WTC11 (cell line): ENCODE measurements around the gene PCGF3. TPM values are rescaled to one million over a fixed set of nuclear protein-coding genes. Genes with fewer than 3 reads are reported as not detected.

Source experiments
- CREM ChIP-seq: sonication (generic); formaldehyde crosslinking; IDR thresholded peaks from 2 replicates; pipeline ENCODE4 v1.8.1; 2022; ENCODE audit warnings: mild to moderate bottlenecking, missing genetic modification reagents, moderate library complexity
- ELF4 ChIP-seq: sonication (generic); formaldehyde crosslinking; IDR thresholded peaks from 2 replicates; pipeline ENCODE4 v1.8.1; 2022; ENCODE audit warnings: low read depth, mild to moderate bottlenecking, moderate library complexity, missing genetic modification reagents
- EMX1 ChIP-seq: fragments of 250-450 bp; sonication (Bioruptor Pico); IDR thresholded peaks from 2 replicates; pipeline ENCODE4 v1.8.0; 2021; ENCODE audit warnings: mild to moderate bottlenecking
- ETV6 ChIP-seq: sonication (generic); formaldehyde crosslinking; IDR thresholded peaks from 2 replicates; pipeline ENCODE4 v1.8.1; 2022; ENCODE audit warnings: mild to moderate bottlenecking, missing genetic modification reagents
- NR3C1 ChIP-seq: sonication (generic); formaldehyde crosslinking; conservative IDR thresholded peaks from 2 replicates; pipeline ENCODE4 v1.8.1; 2023; ENCODE audit warnings: low read depth, mild to moderate bottlenecking, missing genetic modification reagents
- RORB ChIP-seq: fragments of 250-450 bp; sonication (Bioruptor Pico); IDR thresholded peaks from 2 replicates; pipeline ENCODE4 v1.9.0; 2021; ENCODE audit warnings: mild to moderate bottlenecking
- SOX15 ChIP-seq: fragments of 250-450 bp; sonication (Bioruptor Pico); IDR thresholded peaks from 2 replicates; pipeline ENCODE4 v1.9.0; 2021; ENCODE audit warnings: mild to moderate bottlenecking
- SP1 ChIP-seq: sonication (generic); formaldehyde crosslinking; conservative IDR thresholded peaks from 2 replicates; pipeline ENCODE4 v1.8.1; 2022; ENCODE audit warnings: missing genetic modification reagents
- TCF7 ChIP-seq: sonication (generic); formaldehyde crosslinking; IDR thresholded peaks from 2 replicates; pipeline ENCODE4 v1.8.0; 2022; ENCODE audit warnings: mild to moderate bottlenecking, low read depth, missing genetic modification reagents, moderate library complexity
- TP53 ChIP-seq: sonication (generic); formaldehyde crosslinking; IDR thresholded peaks from 2 replicates; pipeline ENCODE4 v1.8.1; 2023; ENCODE audit warnings: mild to moderate bottlenecking, missing genetic modification reagents
- ZNF263 ChIP-seq: sonication (generic); formaldehyde crosslinking; IDR thresholded peaks from 2 replicates; pipeline ENCODE4 v1.8.1; 2022; ENCODE audit warnings: low read depth, mild to moderate bottlenecking, moderate library complexity, missing genetic modification reagents
- ZNF423 ChIP-seq: fragments of 250-450 bp; sonication (Bioruptor Pico); IDR thresholded peaks from 2 replicates; pipeline ENCODE4 v2.1.2; 2022; ENCODE audit warnings: mild to moderate bottlenecking, moderate library complexity
- total RNA-seq: library from RNA; stranded (reverse); gene quantifications from 3 replicates; pipeline ENCODE4 v1.2.3, GENCODE V29; 2021
- TF ChIP-seq, protein P1 (sequence below): sonication (generic); formaldehyde crosslinking; IDR thresholded peaks from 2 replicates; pipeline ENCODE4 v1.8.0; 2022; ENCODE audit warnings: mild to moderate bottlenecking, missing genetic modification reagents
- TF ChIP-seq, protein P2 (sequence below): sonication (generic); formaldehyde crosslinking; IDR thresholded peaks from 2 replicates; pipeline ENCODE4 v1.8.1; 2023; ENCODE audit warnings: mild to moderate bottlenecking, missing genetic modification reagents, moderate library complexity
- TF ChIP-seq, protein P3 (sequence below): sonication (generic); formaldehyde crosslinking; IDR thresholded peaks from 2 replicates; pipeline ENCODE4 v1.8.1; 2023; ENCODE audit warnings: mild to moderate bottlenecking, missing genetic modification reagents, moderate library complexity
- TF ChIP-seq, protein P4 (sequence below): sonication (generic); formaldehyde crosslinking; IDR thresholded peaks from 2 replicates; pipeline ENCODE4 v1.8.0; 2023; ENCODE audit warnings: mild to moderate bottlenecking, missing genetic modification reagents
- TF ChIP-seq, protein P5 (sequence below): sonication (generic); formaldehyde crosslinking; IDR thresholded peaks from 2 replicates; pipeline ENCODE4 v1.8.0; 2023; ENCODE audit warnings: missing genetic modification reagents, mild to moderate bottlenecking, borderline replicate concordance
- TF ChIP-seq, protein P6 (sequence below): sonication (generic); formaldehyde crosslinking; IDR thresholded peaks from 2 replicates; pipeline ENCODE4 v1.8.1; 2022; ENCODE audit warnings: low read depth, mild to moderate bottlenecking, moderate library complexity, missing genetic modification reagents, borderline replicate concordance
- TF ChIP-seq, protein P7 (sequence below): fragments of 250-450 bp; sonication (Bioruptor Pico); IDR thresholded peaks from 2 replicates; pipeline ENCODE4 v1.9.0; 2021; ENCODE audit warnings: mild to moderate bottlenecking
- TF ChIP-seq, protein P8 (sequence below): sonication (generic); formaldehyde crosslinking; IDR thresholded peaks from 2 replicates; pipeline ENCODE4 v1.8.1; 2023; ENCODE audit warnings: mild to moderate bottlenecking, moderate library complexity, missing genetic modification reagents
- TF ChIP-seq, protein P9 (sequence below): sonication (generic); formaldehyde crosslinking; IDR thresholded peaks from 2 replicates; pipeline ENCODE4 v1.8.1; 2022; ENCODE audit warnings: mild to moderate bottlenecking, missing genetic modification reagents, moderate library complexity, borderline replicate concordance

Gene PCGF3
- total RNA-seq, 1 experiment from 2014 or later = 65.7 TPM

DNA sequence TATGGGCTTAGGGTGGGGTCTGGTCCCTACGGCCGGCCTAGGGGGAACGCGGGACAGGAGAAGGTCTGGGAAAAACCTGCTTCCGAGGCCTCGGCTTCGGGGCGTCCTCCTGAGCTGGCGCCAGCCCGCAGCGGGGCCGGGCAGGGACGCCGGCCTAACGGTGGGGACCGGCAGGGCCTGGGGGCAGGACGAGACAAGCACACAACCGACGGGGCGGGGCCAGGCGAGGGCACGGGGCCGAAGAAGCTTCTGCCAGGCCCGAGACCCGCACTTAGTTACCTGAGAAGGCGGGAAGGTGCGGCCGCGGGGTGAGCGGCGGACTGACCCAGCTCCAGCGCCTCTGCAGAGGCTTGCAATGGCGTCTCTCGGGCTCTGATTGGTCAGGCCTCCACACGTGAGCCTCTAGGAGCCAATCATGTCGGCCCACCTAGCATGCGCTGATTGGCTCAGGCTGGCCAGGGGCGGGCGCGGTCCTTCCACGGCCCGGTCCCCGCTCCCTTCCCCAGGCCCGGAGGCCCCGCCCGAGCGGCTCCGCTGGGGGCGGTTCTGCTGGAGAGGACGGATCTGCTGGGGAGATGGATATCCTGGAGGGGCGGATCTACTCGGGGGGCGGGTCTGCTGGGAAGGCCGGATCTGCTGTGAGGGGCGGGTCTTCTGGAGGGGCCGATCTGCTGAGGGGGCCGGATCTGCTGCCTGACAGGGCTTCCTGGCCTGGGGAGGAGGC, 76.0 kb downstream of the PCGF3 start (continued):
- TF ChIP-seq EMX1 (CRISPR knock-in tag) (no peak), SP1 (peak; percentile 88; the same call in 1 of the 2 replicates), RORB (CRISPR knock-in tag) (no peak), NR3C1 (CRISPR knock-in tag) (no peak), TP53 (CRISPR knock-in tag) (peak; percentile 63; the same call in 1 of the 2 replicates), SOX15 (CRISPR knock-in tag) (no peak), TCF7 (CRISPR knock-in tag) (no peak), CREM (CRISPR knock-in tag) (peak; percentile 61; the same call in 1 of the 2 replicates), ZNF263 (CRISPR knock-in tag) (no peak), ELF4 (CRISPR knock-in tag) (no peak), ZNF423 (CRISPR knock-in tag) (no peak), ETV6 (CRISPR knock-in tag) (no peak; the same call in 1 of the 2 replicates)
- TF ChIP-seq, protein P1, sequence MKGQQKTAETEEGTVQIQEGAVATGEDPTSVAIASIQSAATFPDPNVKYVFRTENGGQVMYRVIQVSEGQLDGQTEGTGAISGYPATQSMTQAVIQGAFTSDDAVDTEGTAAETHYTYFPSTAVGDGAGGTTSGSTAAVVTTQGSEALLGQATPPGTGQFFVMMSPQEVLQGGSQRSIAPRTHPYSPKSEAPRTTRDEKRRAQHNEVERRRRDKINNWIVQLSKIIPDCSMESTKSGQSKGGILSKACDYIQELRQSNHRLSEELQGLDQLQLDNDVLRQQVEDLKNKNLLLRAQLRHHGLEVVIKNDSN = peak; percentile 100
- TF ChIP-seq, protein P2, sequence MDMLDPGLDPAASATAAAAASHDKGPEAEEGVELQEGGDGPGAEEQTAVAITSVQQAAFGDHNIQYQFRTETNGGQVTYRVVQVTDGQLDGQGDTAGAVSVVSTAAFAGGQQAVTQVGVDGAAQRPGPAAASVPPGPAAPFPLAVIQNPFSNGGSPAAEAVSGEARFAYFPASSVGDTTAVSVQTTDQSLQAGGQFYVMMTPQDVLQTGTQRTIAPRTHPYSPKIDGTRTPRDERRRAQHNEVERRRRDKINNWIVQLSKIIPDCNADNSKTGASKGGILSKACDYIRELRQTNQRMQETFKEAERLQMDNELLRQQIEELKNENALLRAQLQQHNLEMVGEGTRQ = peak; percentile 100
- TF ChIP-seq, protein P3, sequence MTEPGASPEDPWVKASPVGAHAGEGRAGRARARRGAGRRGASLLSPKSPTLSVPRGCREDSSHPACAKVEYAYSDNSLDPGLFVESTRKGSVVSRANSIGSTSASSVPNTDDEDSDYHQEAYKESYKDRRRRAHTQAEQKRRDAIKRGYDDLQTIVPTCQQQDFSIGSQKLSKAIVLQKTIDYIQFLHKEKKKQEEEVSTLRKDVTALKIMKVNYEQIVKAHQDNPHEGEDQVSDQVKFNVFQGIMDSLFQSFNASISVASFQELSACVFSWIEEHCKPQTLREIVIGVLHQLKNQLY = no peak
- TF ChIP-seq, protein P4, sequence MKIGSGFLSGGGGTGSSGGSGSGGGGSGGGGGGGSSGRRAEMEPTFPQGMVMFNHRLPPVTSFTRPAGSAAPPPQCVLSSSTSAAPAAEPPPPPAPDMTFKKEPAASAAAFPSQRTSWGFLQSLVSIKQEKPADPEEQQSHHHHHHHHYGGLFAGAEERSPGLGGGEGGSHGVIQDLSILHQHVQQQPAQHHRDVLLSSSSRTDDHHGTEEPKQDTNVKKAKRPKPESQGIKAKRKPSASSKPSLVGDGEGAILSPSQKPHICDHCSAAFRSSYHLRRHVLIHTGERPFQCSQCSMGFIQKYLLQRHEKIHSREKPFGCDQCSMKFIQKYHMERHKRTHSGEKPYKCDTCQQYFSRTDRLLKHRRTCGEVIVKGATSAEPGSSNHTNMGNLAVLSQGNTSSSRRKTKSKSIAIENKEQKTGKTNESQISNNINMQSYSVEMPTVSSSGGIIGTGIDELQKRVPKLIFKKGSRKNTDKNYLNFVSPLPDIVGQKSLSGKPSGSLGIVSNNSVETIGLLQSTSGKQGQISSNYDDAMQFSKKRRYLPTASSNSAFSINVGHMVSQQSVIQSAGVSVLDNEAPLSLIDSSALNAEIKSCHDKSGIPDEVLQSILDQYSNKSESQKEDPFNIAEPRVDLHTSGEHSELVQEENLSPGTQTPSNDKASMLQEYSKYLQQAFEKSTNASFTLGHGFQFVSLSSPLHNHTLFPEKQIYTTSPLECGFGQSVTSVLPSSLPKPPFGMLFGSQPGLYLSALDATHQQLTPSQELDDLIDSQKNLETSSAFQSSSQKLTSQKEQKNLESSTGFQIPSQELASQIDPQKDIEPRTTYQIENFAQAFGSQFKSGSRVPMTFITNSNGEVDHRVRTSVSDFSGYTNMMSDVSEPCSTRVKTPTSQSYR (CRISPR knock-in tag) = no peak
- TF ChIP-seq, protein P5, sequence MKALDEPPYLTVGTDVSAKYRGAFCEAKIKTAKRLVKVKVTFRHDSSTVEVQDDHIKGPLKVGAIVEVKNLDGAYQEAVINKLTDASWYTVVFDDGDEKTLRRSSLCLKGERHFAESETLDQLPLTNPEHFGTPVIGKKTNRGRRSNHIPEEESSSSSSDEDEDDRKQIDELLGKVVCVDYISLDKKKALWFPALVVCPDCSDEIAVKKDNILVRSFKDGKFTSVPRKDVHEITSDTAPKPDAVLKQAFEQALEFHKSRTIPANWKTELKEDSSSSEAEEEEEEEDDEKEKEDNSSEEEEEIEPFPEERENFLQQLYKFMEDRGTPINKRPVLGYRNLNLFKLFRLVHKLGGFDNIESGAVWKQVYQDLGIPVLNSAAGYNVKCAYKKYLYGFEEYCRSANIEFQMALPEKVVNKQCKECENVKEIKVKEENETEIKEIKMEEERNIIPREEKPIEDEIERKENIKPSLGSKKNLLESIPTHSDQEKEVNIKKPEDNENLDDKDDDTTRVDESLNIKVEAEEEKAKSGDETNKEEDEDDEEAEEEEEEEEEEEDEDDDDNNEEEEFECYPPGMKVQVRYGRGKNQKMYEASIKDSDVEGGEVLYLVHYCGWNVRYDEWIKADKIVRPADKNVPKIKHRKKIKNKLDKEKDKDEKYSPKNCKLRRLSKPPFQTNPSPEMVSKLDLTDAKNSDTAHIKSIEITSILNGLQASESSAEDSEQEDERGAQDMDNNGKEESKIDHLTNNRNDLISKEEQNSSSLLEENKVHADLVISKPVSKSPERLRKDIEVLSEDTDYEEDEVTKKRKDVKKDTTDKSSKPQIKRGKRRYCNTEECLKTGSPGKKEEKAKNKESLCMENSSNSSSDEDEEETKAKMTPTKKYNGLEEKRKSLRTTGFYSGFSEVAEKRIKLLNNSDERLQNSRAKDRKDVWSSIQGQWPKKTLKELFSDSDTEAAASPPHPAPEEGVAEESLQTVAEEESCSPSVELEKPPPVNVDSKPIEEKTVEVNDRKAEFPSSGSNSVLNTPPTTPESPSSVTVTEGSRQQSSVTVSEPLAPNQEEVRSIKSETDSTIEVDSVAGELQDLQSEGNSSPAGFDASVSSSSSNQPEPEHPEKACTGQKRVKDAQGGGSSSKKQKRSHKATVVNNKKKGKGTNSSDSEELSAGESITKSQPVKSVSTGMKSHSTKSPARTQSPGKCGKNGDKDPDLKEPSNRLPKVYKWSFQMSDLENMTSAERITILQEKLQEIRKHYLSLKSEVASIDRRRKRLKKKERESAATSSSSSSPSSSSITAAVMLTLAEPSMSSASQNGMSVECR = 0 out of 2 replicates have a peak, but pooled peaks have one; percentile 28
- TF ChIP-seq, protein P6, sequence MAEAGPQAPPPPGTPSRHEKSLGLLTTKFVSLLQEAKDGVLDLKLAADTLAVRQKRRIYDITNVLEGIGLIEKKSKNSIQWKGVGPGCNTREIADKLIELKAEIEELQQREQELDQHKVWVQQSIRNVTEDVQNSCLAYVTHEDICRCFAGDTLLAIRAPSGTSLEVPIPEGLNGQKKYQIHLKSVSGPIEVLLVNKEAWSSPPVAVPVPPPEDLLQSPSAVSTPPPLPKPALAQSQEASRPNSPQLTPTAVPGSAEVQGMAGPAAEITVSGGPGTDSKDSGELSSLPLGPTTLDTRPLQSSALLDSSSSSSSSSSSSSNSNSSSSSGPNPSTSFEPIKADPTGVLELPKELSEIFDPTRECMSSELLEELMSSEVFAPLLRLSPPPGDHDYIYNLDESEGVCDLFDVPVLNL (CRISPR knock-in tag) = no peak
- TF ChIP-seq, protein P7, sequence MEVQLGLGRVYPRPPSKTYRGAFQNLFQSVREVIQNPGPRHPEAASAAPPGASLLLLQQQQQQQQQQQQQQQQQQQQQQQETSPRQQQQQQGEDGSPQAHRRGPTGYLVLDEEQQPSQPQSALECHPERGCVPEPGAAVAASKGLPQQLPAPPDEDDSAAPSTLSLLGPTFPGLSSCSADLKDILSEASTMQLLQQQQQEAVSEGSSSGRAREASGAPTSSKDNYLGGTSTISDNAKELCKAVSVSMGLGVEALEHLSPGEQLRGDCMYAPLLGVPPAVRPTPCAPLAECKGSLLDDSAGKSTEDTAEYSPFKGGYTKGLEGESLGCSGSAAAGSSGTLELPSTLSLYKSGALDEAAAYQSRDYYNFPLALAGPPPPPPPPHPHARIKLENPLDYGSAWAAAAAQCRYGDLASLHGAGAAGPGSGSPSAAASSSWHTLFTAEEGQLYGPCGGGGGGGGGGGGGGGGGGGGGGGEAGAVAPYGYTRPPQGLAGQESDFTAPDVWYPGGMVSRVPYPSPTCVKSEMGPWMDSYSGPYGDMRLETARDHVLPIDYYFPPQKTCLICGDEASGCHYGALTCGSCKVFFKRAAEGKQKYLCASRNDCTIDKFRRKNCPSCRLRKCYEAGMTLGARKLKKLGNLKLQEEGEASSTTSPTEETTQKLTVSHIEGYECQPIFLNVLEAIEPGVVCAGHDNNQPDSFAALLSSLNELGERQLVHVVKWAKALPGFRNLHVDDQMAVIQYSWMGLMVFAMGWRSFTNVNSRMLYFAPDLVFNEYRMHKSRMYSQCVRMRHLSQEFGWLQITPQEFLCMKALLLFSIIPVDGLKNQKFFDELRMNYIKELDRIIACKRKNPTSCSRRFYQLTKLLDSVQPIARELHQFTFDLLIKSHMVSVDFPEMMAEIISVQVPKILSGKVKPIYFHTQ (CRISPR knock-in tag) = no peak
- TF ChIP-seq, protein P8, sequence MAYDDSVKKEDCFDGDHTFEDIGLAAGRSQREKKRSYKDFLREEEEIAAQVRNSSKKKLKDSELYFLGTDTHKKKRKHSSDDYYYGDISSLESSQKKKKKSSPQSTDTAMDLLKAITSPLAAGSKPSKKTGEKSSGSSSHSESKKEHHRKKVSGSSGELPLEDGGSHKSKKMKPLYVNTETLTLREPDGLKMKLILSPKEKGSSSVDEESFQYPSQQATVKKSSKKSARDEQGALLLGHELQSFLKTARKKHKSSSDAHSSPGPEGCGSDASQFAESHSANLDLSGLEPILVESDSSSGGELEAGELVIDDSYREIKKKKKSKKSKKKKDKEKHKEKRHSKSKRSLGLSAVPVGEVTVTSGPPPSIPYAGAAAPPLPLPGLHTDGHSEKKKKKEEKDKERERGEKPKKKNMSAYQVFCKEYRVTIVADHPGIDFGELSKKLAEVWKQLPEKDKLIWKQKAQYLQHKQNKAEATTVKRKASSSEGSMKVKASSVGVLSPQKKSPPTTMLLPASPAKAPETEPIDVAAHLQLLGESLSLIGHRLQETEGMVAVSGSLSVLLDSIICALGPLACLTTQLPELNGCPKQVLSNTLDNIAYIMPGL (CRISPR knock-in tag) = 0 out of 2 replicates have a peak, but pooled peaks have one; percentile 39
- TF ChIP-seq, protein P9, sequence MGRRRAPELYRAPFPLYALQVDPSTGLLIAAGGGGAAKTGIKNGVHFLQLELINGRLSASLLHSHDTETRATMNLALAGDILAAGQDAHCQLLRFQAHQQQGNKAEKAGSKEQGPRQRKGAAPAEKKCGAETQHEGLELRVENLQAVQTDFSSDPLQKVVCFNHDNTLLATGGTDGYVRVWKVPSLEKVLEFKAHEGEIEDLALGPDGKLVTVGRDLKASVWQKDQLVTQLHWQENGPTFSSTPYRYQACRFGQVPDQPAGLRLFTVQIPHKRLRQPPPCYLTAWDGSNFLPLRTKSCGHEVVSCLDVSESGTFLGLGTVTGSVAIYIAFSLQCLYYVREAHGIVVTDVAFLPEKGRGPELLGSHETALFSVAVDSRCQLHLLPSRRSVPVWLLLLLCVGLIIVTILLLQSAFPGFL (CRISPR knock-in tag) = no peak
